Adrenal gland (tissue), 12 donors: ENCODE data around the gene MYMK. TPM values are rescaled to one million over a fixed set of nuclear protein-coding genes. Genes with fewer than 3 reads are reported as not detected.

ENCODE experiments used
- DNase-seq, 7 donors: peaks; one replicate each; pipeline ENCODE4 v3.0.0-alpha.2; 2019 to 2020
- H3K27ac ChIP-seq, 5 donors: fragments of 200-600 bp; sonication (generic) in 4 of 5; 1 replicate in 3 of 5; 2 replicates in 2 of 5; pipeline versions ENCODE4 v1.5.1 to v1.8.0; 2016 to 2020; ENCODE audit warnings: mild to moderate bottlenecking in 1 of 5
- H3K27me3 ChIP-seq: fragments of 200-600 bp; 2 replicates; pipeline ENCODE4 v1.8.0; 2021
- H3K36me3 ChIP-seq, 2 donors: fragments of 200-600 bp; replicated peaks in 1 of 2; 1 replicate in 1 of 2; 2 replicates in 1 of 2; pipeline versions ENCODE4 v1.5.1 to v1.8.0; 2018 to 2022
- H3K4me1 ChIP-seq, 2 donors: fragments of 200-600 bp; replicated peaks in 1 of 2; 1 replicate in 1 of 2; 2 replicates in 1 of 2; pipeline versions ENCODE4 v1.5.1 to v1.8.0; 2018 to 2021
- H3K4me3 ChIP-seq, 4 donors: fragments of 200-600 bp; sonication (generic) in 3 of 4; one replicate each; pipeline ENCODE4 v1.5.1; 2016 to 2018
- H3K9me3 ChIP-seq, 3 donors: fragments of 200-600 bp; sonication (generic) in 1 of 3; replicated peaks in 1 of 3; 1 replicate in 2 of 3; 2 replicates in 1 of 3; pipeline versions ENCODE4 v1.5.1 to v1.8.0; 2016 to 2021
- CTCF ChIP-seq, 6 experiments: fragments of 450-650 bp in 4 of 6; fragments of 200-600 bp in 2 of 6; sonication (generic) in 1 of 6; IDR thresholded peaks; 1 replicate in 5 of 6; 2 replicates in 1 of 6; pipeline versions ENCODE4 v1.5.1 to v1.8.0; 2016 to 2021; ENCODE audit warnings: antibody characterized with exemption in 6 of 6, mild to moderate bottlenecking in 2 of 6, moderate library complexity in 1 of 6
- POLR2A ChIP-seq, 2 donors: fragments of 450-650 bp; IDR thresholded peaks; one replicate each; pipeline ENCODE4 v1.6.1; 2017; ENCODE audit warnings: antibody characterized with exemption in 2 of 2, mild to moderate bottlenecking in 2 of 2, moderate library complexity in 1 of 2
- WGBS, 4 donors: extraction: QIAGEN DNeasy Blood & Tissue Kit in 2 of 4; methylation state at CpG; one replicate each; pipeline versions ENCODE4 v1.1.5 to v1.1.7; 2013 to 2017; 5-methylcytosine and 5-hydroxymethylcytosine counted together
- intact Hi-C, 2 donors: fragments of 100-400 bp; cut with DNase I; formaldehyde crosslinking; loops; one replicate each; pipeline versions ENCODE4 v1.14.1 to v1.15.0; 2022 to 2023
- polyA plus RNA-seq, 3 donors: library from polyadenylated mRNA; stranded (reverse); fragments of 200-250 nt in 2 of 3; fragments of 350-450 nt in 1 of 3; fragmentation: Illumina TruSeq in 1 of 3; extraction: RNeasy Lipid Tissue Mini Kit (QIAGEN cat#74804) in 1 of 3; gene quantifications; one replicate each; pipeline ENCODE4 v1.2.3, GENCODE V29; 2013 to 2014
- total RNA-seq, 9 donors: library from RNA; depleted of rRNA in 4 of 9; stranded (reverse); fragments of >200 nt in 4 of 9; fragments of 120-200 nt in 1 of 9; fragmentation: NEBNext Ultra II Directional in 1 of 9; extraction: Animal tissue kit (Norgen Biotek cat#: 25700) in 1 of 9; gene quantifications; one replicate each; pipeline versions ENCODE4 v1.1.0 to v1.2.4, GENCODE V29; 2013 to 2023
- donor health status: healthy with polysubstance abuse.
- donor health status: Bipolar disorder and iron deficiency.
- donor health status: DM: yes; HTN: yes; CAD: no.
- donor health status: DM: no; HTN: no; CAD: no.
- donor health status: DM: no; HTN: no; CAD: no.
- donor health status: DM: yes; HTN: yes; CAD: no.

The MYMK gene
- total and polyA plus RNA-seq, 12 donors, result not detected

- TF ChIP-seq POLR2A (IDR thresholded peaks at IDR 0.05), result no peak
- TF ChIP-seq CTCF (IDR thresholded peaks at IDR 0.05), result no peak
- Histone ChIP-seq H3K27ac (no peak overlapping the region), H3K4me3 (no peak overlapping the region), H3K4me1 (peaks cover 0 to 2% of the 10 kb centered on the region in 2 donors), H3K9me3 (no peaks in the 10 kb centered on the region), H3K36me3 (no peaks in the 10 kb centered on the region), H3K27me3 (no peaks in the 10 kb centered on the region)
- no peak for DNase-seq
- intact Hi-C loops, result no loop called here
- WGBS, 4 donors, result 83 to 89% (median 88%) methylated on average over 20 to 21 of the region's 21 CpGs
Measured at GRCh38 chr9:133521122-133522072, 3.4 kb downstream of the MYMK start.

DNA sequence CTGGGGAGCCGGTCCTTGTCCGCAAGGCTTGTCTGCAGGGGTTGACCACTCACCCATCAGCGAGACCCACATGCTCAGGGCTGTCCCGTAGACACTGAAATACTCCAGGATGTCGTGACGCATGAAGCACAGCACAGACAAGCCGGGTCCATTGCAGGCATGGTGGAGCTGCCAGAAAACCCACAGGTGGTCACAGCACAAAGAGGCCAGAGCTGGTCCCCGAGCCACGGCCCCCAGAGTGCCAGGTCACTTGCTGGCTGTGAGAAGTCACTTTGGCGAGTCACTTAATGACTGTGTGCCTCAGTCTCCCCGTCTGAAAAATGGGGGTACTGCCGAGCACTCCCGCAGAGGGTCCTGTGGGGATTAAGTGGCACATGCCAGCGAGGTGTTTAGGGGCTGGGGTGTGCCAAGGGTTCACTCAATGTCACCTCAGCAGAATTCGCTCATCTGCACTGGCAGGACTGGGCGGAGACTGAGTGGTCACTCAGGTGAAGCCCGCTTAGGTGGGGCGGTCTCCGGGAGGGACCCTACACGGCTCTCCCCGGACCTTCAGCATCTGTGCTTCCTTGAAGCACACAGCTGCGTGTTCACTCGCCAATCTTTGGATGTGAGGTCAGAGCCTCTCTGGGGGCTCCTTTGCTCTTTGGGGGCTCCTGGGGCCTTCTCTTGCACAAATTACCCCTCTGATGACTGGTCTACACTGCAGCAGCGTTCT lies 4.5 kb downstream of the MYMK start:
- no peaks in the 10 kb centered on the region for H3K27me3 ChIP-seq
- H3K36me3 ChIP-seq, result no peaks in the 10 kb centered on the region
- 80 to 87% (median 82%) methylated on average over 11 to 24 of the region's 24 CpGs for WGBS, 4 donors
- no peaks in the 10 kb centered on the region for H3K4me1 ChIP-seq
- no peak for TF ChIP-seq CTCF (IDR thresholded peaks at IDR 0.05)
- TF ChIP-seq POLR2A (IDR thresholded peaks at IDR 0.05), result no peak
- H3K9me3 ChIP-seq, result no peaks in the 10 kb centered on the region
- intact Hi-C loops, result no loop called here
- H3K4me3 ChIP-seq, result no peak overlapping the region
- H3K27ac ChIP-seq, result no peak overlapping the region
- DNase-seq, result no peak

DNA sequence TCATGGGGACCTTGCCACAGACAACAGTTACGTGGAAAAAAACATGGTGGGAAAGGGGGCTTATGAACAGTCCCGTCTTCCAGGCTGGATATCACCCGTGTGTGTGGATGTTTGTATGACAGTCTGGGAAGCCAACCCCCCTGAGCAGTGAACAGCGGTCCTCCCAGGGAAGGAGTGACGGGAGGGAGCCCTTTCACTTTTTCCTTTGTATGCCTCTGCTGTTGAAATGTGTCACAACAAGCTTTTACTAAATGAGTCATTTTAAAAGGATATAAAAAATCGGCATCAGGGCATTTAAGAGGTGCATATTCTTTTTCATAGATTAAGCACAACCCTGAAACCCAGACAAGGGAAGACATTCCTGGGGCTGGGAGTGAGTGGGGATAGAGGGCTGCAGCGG lies 5.1 kb downstream of the MYMK start:
- Histone ChIP-seq H3K36me3 (no peaks in the 10 kb centered on the region), H3K27ac (no peak overlapping the region), H3K4me1 (peaks cover 0 to 1% of the 10 kb centered on the region in 2 donors), H3K27me3 (no peaks in the 10 kb centered on the region), H3K9me3 (no peaks in the 10 kb centered on the region), H3K4me3 (no peak overlapping the region)
- 66 to 74% (median 68%) methylated on average over 7 of the region's 7 CpGs for WGBS, 4 donors
- TF ChIP-seq CTCF (IDR thresholded peaks at IDR 0.05) (no peak), POLR2A (IDR thresholded peaks at IDR 0.05) (no peak)
- intact Hi-C loops, result no loop called here
- DNase-seq, result no peak

DNA sequence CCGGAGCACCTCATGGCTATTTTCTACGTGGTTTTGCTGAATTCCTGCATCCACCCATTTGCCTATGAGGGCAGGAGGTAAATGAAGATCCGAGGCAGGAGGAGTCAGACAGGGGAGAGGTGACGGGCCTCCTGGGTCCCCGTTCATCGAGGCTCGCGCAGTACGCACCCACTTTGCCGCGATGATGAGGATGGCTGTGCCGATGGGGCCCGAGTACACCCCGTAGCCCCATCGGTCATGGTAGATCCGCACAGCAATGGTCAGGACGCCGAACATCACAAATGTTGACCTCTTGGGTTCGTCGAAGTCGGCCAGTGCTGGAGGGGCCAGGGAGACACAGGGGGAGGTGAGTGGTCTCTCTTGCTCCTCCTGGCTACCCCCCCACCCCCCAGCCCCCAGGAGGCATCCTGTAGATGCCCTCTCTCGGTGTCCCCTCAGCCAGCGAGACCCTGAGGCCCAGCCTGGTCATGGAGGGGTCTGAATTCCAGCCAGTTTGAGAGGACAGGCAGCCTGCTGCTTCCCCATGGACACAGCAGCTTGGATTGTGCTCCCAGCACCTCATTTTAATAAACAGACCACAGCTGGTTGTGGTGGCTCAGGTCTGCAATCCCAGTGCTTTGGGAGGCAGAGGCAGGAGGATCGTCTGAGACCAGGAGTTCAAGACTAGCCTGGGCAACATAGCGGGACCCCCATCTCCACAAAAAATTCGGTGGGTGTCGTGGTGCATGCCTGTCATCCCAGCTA lies 5.9 kb downstream of the MYMK start:
- Histone ChIP-seq H3K36me3 (no peaks in the 10 kb centered on the region), H3K4me3 (no peak overlapping the region), H3K4me1 (peaks cover 0 to 5% of the 10 kb centered on the region in 2 donors), H3K27me3 (no peaks in the 10 kb centered on the region), H3K27ac (no peak overlapping the region), H3K9me3 (no peaks in the 10 kb centered on the region)
- intact Hi-C loops, result no loop called here
- 88 to 92% (median 90%) methylated on average over 21 to 27 of the region's 27 CpGs for WGBS, 4 donors
- no peak for DNase-seq
- TF ChIP-seq CTCF (IDR thresholded peaks at IDR 0.05), result no peak
- no peak for TF ChIP-seq POLR2A (IDR thresholded peaks at IDR 0.05)
